Ovary (tissue), 9 donors: ENCODE measurements around the gene PIK3C2G. TPM values are rescaled to one million over a fixed set of nuclear protein-coding genes. Genes with fewer than 3 reads are reported as not detected.

ENCODE experiments used
- DNase-seq, 5 donors: peaks; one replicate each; pipeline ENCODE4 v3.0.0-alpha.2; 2019 to 2020
- H3K27ac ChIP-seq, 2 donors: fragments of 200-600 bp; one replicate each; pipeline versions ENCODE4 v1.5.1 to v1.8.0; 2019 to 2022
- H3K27me3 ChIP-seq: fragments of 200-600 bp; one replicate; pipeline ENCODE4 v1.8.0; 2022
- H3K36me3 ChIP-seq: fragments of 200-600 bp; sonication (generic); one replicate; pipeline ENCODE4 v1.5.1; 2019
- H3K4me1 ChIP-seq: one replicate; pipeline ENCODE4 v1.8.1; 2013; ENCODE audit warnings: mild to moderate bottlenecking, moderate library complexity; ENCODE audit not compliant: insufficient read depth
- H3K4me3 ChIP-seq: fragments of 200-600 bp; sonication (generic); one replicate; pipeline ENCODE4 v1.5.1; 2017
- H3K9me3 ChIP-seq, 2 donors: fragments of 200-600 bp in 1 of 2; sonication (generic) in 1 of 2; one replicate each; pipeline versions ENCODE4 v1.5.1 to v1.8.1; 2013 to 2019; ENCODE audit warnings: mild to moderate bottlenecking in 1 of 2, moderate library complexity in 1 of 2
- EP300 ChIP-seq: sonication (generic); formaldehyde crosslinking; IDR thresholded peaks from one replicate; pipeline ENCODE4 v1.6.1; 2017; ENCODE audit warnings: antibody characterized with exemption
- POLR2A ChIP-seq: fragments of 450-650 bp; IDR thresholded peaks from one replicate; pipeline ENCODE4 v1.6.1; 2017; ENCODE audit warnings: antibody characterized with exemption, mild to moderate bottlenecking, moderate library complexity
- WGBS, 3 donors: extraction: QIAGEN DNeasy Blood & Tissue Kit in 1 of 3; methylation state at CpG; one replicate each; pipeline versions ENCODE4 v1.1.5 to v1.1.7; 2013 to 2017; 5-methylcytosine and 5-hydroxymethylcytosine counted together
- intact Hi-C, 4 donors: fragments of 100-400 bp; cut with DNase I; formaldehyde crosslinking; loops; one replicate each; pipeline versions ENCODE4 v1.11.0 to v1.15.1; 2022 to 2023
- polyA plus RNA-seq, 2 donors: library from polyadenylated mRNA; stranded (reverse); fragments of 200-250 nt in 1 of 2; fragments of 350-450 nt in 1 of 2; fragmentation: Illumina TruSeq in 1 of 2; extraction: RNeasy Lipid Tissue Mini Kit (QIAGEN cat#74804) in 1 of 2; gene quantifications; one replicate each; pipeline ENCODE4 v1.2.3, GENCODE V29; 2013 to 2014
- total RNA-seq, 7 donors: library from RNA; depleted of rRNA in 2 of 7; stranded (reverse); fragments of >200 nt in 2 of 7; fragmentation: NEBNext Ultra II Directional in 3 of 7; extraction: Animal tissue kit (Norgen Biotek cat#: 25700) in 3 of 7; gene quantifications; one replicate each; pipeline versions ENCODE4 v1.1.0 to v1.2.4, GENCODE V29; 2016 to 2023
- TF ChIP-seq, protein P1 (sequence below), 3 donors: fragments of 450-650 bp in 2 of 3; fragments of 200-600 bp in 1 of 3; IDR thresholded peaks; one replicate each; pipeline versions ENCODE4 v1.5.1 to v1.8.0; 2016 to 2022; ENCODE audit warnings: antibody characterized with exemption in 3 of 3, mild to moderate bottlenecking in 1 of 3
- donor health status: DM: no; HTN: no; CAD: no; lungs with moderate emphysema.
- donor health status: DM: no; HTN: no; CAD: no.
- donor health status: Bipolar disorder and iron deficiency.
- donor health status: DM: yes; HTN: yes; CAD: no.
- donor health status: DM: no; HTN: no; CAD: no.
- donor health status: DM: yes; HTN: yes; CAD: no.

The PIK3C2G gene
- total and polyA plus RNA-seq, 9 donors = 0.02 to 1.6 (median 0.07) TPM; not detected in 4

DNA sequence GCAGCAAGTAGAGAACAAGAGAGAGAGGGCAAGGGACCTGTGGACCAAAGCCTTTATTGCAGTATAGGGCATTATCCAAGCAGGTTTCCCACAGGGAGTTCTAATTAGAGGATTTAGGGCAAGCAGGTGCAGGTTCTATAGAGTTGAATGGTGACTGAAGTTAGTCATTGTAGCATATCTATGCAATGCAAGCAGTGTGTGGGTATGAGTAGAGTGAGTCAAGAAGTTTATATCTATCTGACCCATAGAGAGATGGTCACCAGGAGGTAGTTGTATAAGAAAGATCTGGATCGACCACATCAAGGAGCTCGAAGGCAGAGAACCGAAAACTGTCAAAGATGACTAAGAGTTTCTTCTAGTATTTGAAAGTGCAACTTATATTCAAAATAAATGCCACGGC, 309.2 kb downstream of the PIK3C2G start:
- intact Hi-C loops = no loop called here
- TF ChIP-seq, protein P1, sequence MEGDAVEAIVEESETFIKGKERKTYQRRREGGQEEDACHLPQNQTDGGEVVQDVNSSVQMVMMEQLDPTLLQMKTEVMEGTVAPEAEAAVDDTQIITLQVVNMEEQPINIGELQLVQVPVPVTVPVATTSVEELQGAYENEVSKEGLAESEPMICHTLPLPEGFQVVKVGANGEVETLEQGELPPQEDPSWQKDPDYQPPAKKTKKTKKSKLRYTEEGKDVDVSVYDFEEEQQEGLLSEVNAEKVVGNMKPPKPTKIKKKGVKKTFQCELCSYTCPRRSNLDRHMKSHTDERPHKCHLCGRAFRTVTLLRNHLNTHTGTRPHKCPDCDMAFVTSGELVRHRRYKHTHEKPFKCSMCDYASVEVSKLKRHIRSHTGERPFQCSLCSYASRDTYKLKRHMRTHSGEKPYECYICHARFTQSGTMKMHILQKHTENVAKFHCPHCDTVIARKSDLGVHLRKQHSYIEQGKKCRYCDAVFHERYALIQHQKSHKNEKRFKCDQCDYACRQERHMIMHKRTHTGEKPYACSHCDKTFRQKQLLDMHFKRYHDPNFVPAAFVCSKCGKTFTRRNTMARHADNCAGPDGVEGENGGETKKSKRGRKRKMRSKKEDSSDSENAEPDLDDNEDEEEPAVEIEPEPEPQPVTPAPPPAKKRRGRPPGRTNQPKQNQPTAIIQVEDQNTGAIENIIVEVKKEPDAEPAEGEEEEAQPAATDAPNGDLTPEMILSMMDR (IDR thresholded peaks at IDR 0.05) = no peak
- no peak for TF ChIP-seq EP300

GRCh38 chr12:18576104-18576626, 314.8 kb downstream of the PIK3C2G start:
- no peak for DNase-seq
- intact Hi-C loops = no loop called here
- no peak overlapping the region for H3K4me3 ChIP-seq

More for the DNA sequence above, 309.2 kb downstream of the PIK3C2G start:
- no peak overlapping the region for H3K4me3 ChIP-seq
- H3K27me3 ChIP-seq = no peaks in the 10 kb centered on the region
- peaks cover 4% of the 10 kb centered on the region for H3K4me1 ChIP-seq
- 96 to 97% (median 96%) methylated on average over 4 of the region's 4 CpGs for WGBS, 3 donors
- H3K27ac ChIP-seq = no peak overlapping the region
- no peak for DNase-seq
- H3K9me3 ChIP-seq = no peaks in the 10 kb centered on the region
- H3K36me3 ChIP-seq = no peaks in the 10 kb centered on the region

GRCh38 chr12:18576648-18577047, 315.3 kb downstream of the PIK3C2G start:
- TF ChIP-seq, protein P1 (IDR thresholded peaks at IDR 0.05) = no peak
- TF ChIP-seq POLR2A = no peak
- no peak for TF ChIP-seq EP300
- H3K4me1 ChIP-seq = no peaks in the 10 kb centered on the region
- no peaks in the 10 kb centered on the region for H3K9me3 ChIP-seq
- intact Hi-C loops = no loop called here
- H3K27me3 ChIP-seq = no peaks in the 10 kb centered on the region
- no peaks in the 10 kb centered on the region for H3K36me3 ChIP-seq
- WGBS, 3 donors = 73 to 89% (median 82%) methylated on average over 1 of the region's 1 CpG
- no peak overlapping the region for H3K27ac ChIP-seq
- H3K4me3 ChIP-seq = no peak overlapping the region
- DNase-seq = no peak

More at GRCh38 chr12:18576104-18576626, 314.8 kb downstream of the PIK3C2G start:
- Histone ChIP-seq H3K9me3 (no peaks in the 10 kb centered on the region), H3K4me1 (no peaks in the 10 kb centered on the region), H3K36me3 (no peaks in the 10 kb centered on the region), H3K27me3 (no peaks in the 10 kb centered on the region), H3K27ac (no peak overlapping the region)
- TF ChIP-seq, protein P1 (IDR thresholded peaks at IDR 0.05) = no peak
- TF ChIP-seq EP300 (no peak), POLR2A (no peak)
- WGBS, 3 donors = 17 to 43% (median 29%) methylated on average over 1 of the region's 1 CpG

- 76 to 90% (median 78%) methylated on average over 1 of the region's 1 CpG for WGBS, 3 donors
- TF ChIP-seq, protein P1 (IDR thresholded peaks at IDR 0.05) = no peak
- Histone ChIP-seq H3K36me3 (no peaks in the 10 kb centered on the region), H3K27me3 (no peaks in the 10 kb centered on the region), H3K27ac (no peak overlapping the region), H3K4me3 (no peak overlapping the region), H3K4me1 (no peaks in the 10 kb centered on the region), H3K9me3 (no peaks in the 10 kb centered on the region)
- no peak for DNase-seq
- intact Hi-C loops = no loop called here
Observed at GRCh38 chr12:18578191-18578590, 316.9 kb downstream of the PIK3C2G start.
